ENCODE results near the gene SLC38A11. TPM values are rescaled to one million over a fixed set of nuclear protein-coding genes. Genes with fewer than 3 reads are reported as not detected.

SLC38A11 gene
- total and polyA plus RNA-seq, 2 of the 8 experiments (the other 6 are each of a cell fraction or from before 2014, with no cell fraction given): not detected

GRCh38 chr2:164984428-164984827 is 29.1 kb upstream of the SLC38A11 start:
- Histone ChIP-seq H2BK20ac (ENCODE audit: low read length) (no peak overlapping the region), H2AK5ac (ENCODE audit: low read depth, low read length) (no peak overlapping the region), H2BK15ac (ENCODE audit: low read length) (no peak overlapping the region), H4K8ac (ENCODE audit: extremely low read depth, insufficient read depth, low read length) (no peak overlapping the region), H3K27ac (ENCODE audit: low read depth, low read length) (no peak overlapping the region), H2BK120ac (replicated peaks; ENCODE audit: low read depth, low read length) (no peak overlapping the region), H3K4me1 (replicated peaks in 1 of 4; ENCODE audit: control insufficient read depth in 3 of 4, insufficient read depth in 4 of 4, low read length in 3 of 4) (no peaks in the 10 kb centered on the region), H3K79me2 (ENCODE audit: control insufficient read depth in 1 of 2, insufficient read depth in 2 of 2, low read length in 2 of 2) (no peaks in the 10 kb centered on the region), H3K56ac (replicated peaks; ENCODE audit: insufficient read length, low read depth, low read length) (no peak overlapping the region), H4K20me1 (replicated peaks in 1 of 2; ENCODE audit: control insufficient read depth in 1 of 2, insufficient read depth in 2 of 2, low read length in 2 of 2) (no peaks in the 10 kb centered on the region), H3K4ac (replicated peaks; ENCODE audit: insufficient read length, low read depth, low read length) (no peak overlapping the region), H3K9ac (replicated peaks in 1 of 4; ENCODE audit: extremely low read depth in 1 of 4, low read depth in 3 of 4, low read length in 3 of 4) (no peak overlapping the region), H3K18ac (ENCODE audit: extremely low read depth, low read length) (no peak overlapping the region), H3K27me3 (replicated peaks in 1 of 4; ENCODE audit: control insufficient read depth in 3 of 4, extremely low read depth in 1 of 4, insufficient read depth in 3 of 4, low read length in 3 of 4) (no peaks in the 10 kb centered on the region), H3K14ac (ENCODE audit: insufficient read length) (no peak overlapping the region), H3K4me2 (ENCODE audit: insufficient read depth in 1 of 2, low read depth in 2 of 2, low read length in 2 of 2) (no peak overlapping the region), H3K4me3 (ENCODE audit: extremely low read depth in 1 of 4, insufficient read depth in 2 of 4, low read depth in 3 of 4, low read length in 4 of 4) (no peak overlapping the region), H2BK12ac (ENCODE audit: low read depth, low read length) (no peak overlapping the region), H4K5ac (ENCODE audit: insufficient read length, low read depth, low read length) (no peak overlapping the region), H3K79me1 (ENCODE audit: low read depth, low read length) (no peaks in the 10 kb centered on the region), H3K23me2 (ENCODE audit: low read depth, low read length) (no peaks in the 10 kb centered on the region), H3K9me3 (ENCODE audit: insufficient read depth in 2 of 2, low read depth in 1 of 2, low read length in 1 of 2) (no peaks in the 10 kb centered on the region), H2BK5ac (ENCODE audit: low read depth, low read length) (no peak overlapping the region), H4K91ac (replicated peaks; ENCODE audit: insufficient read length, low read length) (no peak overlapping the region), H3K23ac (ENCODE audit: insufficient read length) (no peak overlapping the region), H3K36me3 (ENCODE audit: control insufficient read depth in 2 of 4, insufficient read depth in 4 of 4, low read length in 3 of 4) (no peaks in the 10 kb centered on the region), H2AFZ (ENCODE audit: low read length) (no peak overlapping the region)
- WGBS, 2 experiments (ENCODE audit: extremely low coverage in 1 of 2, insufficient coverage in 1 of 2, insufficient read length in 1 of 2, insufficient replicate concordance in 2 of 2, low coverage in 1 of 2, low lambda C conversion rate in 2 of 2, missing lambda C conversion rate in 1 of 2): 86% methylated on average over 3 of the region's 3 CpGs; no CpG with 5 or more reads in 1 of the 2 experiments
- ChIA-PET CTCF (ENCODE audit: partially characterized antibody) (interaction anchor here (0.9 kb wide), 1 partner anchor 10 kb away, joined by 3 read pairs; no protein-coding TSS in a partner anchor), POLR2A (ENCODE audit: partially characterized antibody) (no interaction called here)
- FAIRE-seq (no peak), DNase-seq (ENCODE audit: low read depth in 1 of 2, low spot score in 2 of 2) (no peak)
- TF ChIP-seq SAP30 (IDR thresholded peaks at IDR 0.05; ENCODE audit: insufficient read depth, insufficient replicate concordance, low read length) (no peak), SIN3A (conservative IDR thresholded peaks at IDR 0.05 in 1 of 2, IDR thresholded peaks at IDR 0.05 in 1 of 2; ENCODE audit: low read depth in 1 of 2, low read length in 2 of 2) (no peak), FOSL1 (IDR thresholded peaks at IDR 0.05; ENCODE audit: insufficient read depth, low read depth, low read length) (no peak), ASH2L (IDR thresholded peaks at IDR 0.05; ENCODE audit: low read length) (no peak)

Measured in H1 (cell line).